Measurements from ENCODE around the gene PARD3.
A peak's percentile ranks its signal among the peaks of the same experiment; 100 is the strongest.
"Not testable (repeated sequence)": the region's sequence is repeated elsewhere in the genome, so short reads cannot be mapped to it uniquely, and the experiment has no call there.

The PARD3 gene

GRCh38 chr10:34280599-34281374 is 534.3 kb downstream of the PARD3 start:
- peak; percentile 100 for DNase-seq (ENCODE audit: low read depth)

GRCh38 chr10:34275626-34276130 is 539.4 kb downstream of the PARD3 start:
- TF ChIP-seq CTCF (conservative IDR thresholded peaks at IDR 0.05; ENCODE audit: control insufficient read depth, insufficient read depth, low read depth, low read length): no peak
- no peak overlapping the region for H3K4me3 ChIP-seq (ENCODE audit: control insufficient read depth, low read depth, low read length)
- DNase-seq (ENCODE audit: low read depth): no peak

More at GRCh38 chr10:34280599-34281374, 534.3 kb downstream of the PARD3 start:
- H3K4me3 ChIP-seq (ENCODE audit: control insufficient read depth, low read depth, low read length): no peak overlapping the region
- TF ChIP-seq CTCF (conservative IDR thresholded peaks at IDR 0.05; ENCODE audit: control insufficient read depth, insufficient read depth, low read depth, low read length): peak; percentile 48

- no peak for DNase-seq (ENCODE audit: low read depth)
- no peak for TF ChIP-seq CTCF (conservative IDR thresholded peaks at IDR 0.05; ENCODE audit: control insufficient read depth, insufficient read depth, low read depth, low read length)
Observed at GRCh38 chr10:34274906-34275305, 540.2 kb downstream of the PARD3 start.

GRCh38 chr10:34273340-34273739 is 541.8 kb downstream of the PARD3 start:
- no peak for DNase-seq (ENCODE audit: low read depth)
- H3K4me3 ChIP-seq (ENCODE audit: control insufficient read depth, low read depth, low read length): no peak overlapping the region
- TF ChIP-seq CTCF (conservative IDR thresholded peaks at IDR 0.05; ENCODE audit: control insufficient read depth, insufficient read depth, low read depth, low read length): no peak

More at GRCh38 chr10:34274906-34275305, 540.2 kb downstream of the PARD3 start:
- no peak overlapping the region for H3K4me3 ChIP-seq (ENCODE audit: control insufficient read depth, low read depth, low read length)

- H3K4me3 ChIP-seq (ENCODE audit: control insufficient read depth, low read depth, low read length): no peak overlapping the region
- TF ChIP-seq CTCF (conservative IDR thresholded peaks at IDR 0.05; ENCODE audit: control insufficient read depth, insufficient read depth, low read depth, low read length): no peak
- DNase-seq (ENCODE audit: low read depth): no peak
Observed at GRCh38 chr10:34272316-34272715, 542.8 kb downstream of the PARD3 start.

GRCh38 chr10:34268410-34268809 is 546.7 kb downstream of the PARD3 start:
- H3K4me3 ChIP-seq (ENCODE audit: control insufficient read depth, low read depth, low read length); DNase-seq (ENCODE audit: low read depth): not testable (repeated sequence)

- TF ChIP-seq CTCF (conservative IDR thresholded peaks at IDR 0.05; ENCODE audit: control insufficient read depth, insufficient read depth, low read depth, low read length): no peak
- DNase-seq (ENCODE audit: low read depth): no peak
- H3K4me3 ChIP-seq (ENCODE audit: control insufficient read depth, low read depth, low read length): no peak overlapping the region
Observed at GRCh38 chr10:34262985-34263384, 552.1 kb downstream of the PARD3 start.

All from fibroblast of mammary gland (primary cell).